ENCODE measurements around the gene CENPC. TPM values are rescaled to one million over a fixed set of nuclear protein-coding genes. Genes with fewer than 3 reads are reported as not detected.
"Not testable (repeated sequence)": the region's sequence is repeated elsewhere in the genome, so short reads cannot be mapped to it uniquely, and the experiment has no call there.

Gene CENPC
- total RNA-seq, 2 donors from 2014 or later = 22.9 to 32.3 TPM

DNA sequence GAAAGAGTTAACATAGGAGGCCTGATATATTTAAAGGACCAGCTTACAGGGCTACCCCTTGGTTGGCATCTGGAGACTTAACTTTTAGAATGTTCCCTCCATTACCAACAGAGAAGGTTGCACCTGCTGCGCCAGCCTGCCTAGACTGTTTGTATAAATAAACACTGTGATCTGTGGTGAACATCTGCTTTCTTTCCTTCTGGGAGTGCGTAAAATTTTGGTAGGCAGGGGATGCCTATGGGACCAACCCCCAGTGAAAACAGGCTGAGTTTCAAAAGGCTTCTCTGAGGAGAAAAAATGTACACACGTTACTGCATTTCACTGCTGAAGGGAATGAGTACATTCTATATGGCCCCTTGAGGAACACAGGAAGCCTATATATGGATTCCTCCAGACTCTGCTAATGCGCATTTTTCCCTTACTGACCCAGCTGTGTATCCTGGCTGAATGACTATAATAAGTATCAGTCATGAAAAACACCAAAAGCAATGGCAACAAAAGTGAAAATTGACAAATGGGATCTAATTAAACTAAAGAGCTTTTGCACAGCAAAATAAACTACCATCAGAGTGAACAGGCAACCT, 13.8 kb downstream of the CENPC start:
- Mint-ChIP-seq H3K36me3 (ENCODE audit: low read depth) (peaks cover 70% of the 10 kb centered on the region), H3K4me3 (no peak overlapping the region), H3K27me3 (ENCODE audit: insufficient read depth) (no peaks in the 10 kb centered on the region), H3K4me1 (no peaks in the 10 kb centered on the region), H3K9me3 (peaks cover 24% of the 10 kb centered on the region), H3K27ac (no peak overlapping the region)
- Histone ChIP-seq H3K27ac (ENCODE audit: low read depth, low read length) (no peak overlapping the region), H3K4me1 (ENCODE audit: control insufficient read depth, insufficient read depth, low read length) (no peaks in the 10 kb centered on the region), H3K9ac (ENCODE audit: extremely low read depth, low read length, poor library complexity, severe bottlenecking) (no peak overlapping the region), H3K36me3 (ENCODE audit: control insufficient read depth, insufficient read depth, low read length) (peaks cover 64% of the 10 kb centered on the region), H3K27me3 (ENCODE audit: control insufficient read depth, insufficient read depth, low read length, poor library complexity, severe bottlenecking) (no peaks in the 10 kb centered on the region), H3K9me3 (ENCODE audit: control insufficient read depth, low read length) (peaks cover 17% of the 10 kb centered on the region), H3K4me3 (ENCODE audit: low read length) (no peak overlapping the region)
- DNase-seq = no peak
- 91 to 96% methylated on average over 4 of the region's 4 CpGs for WGBS, 2 experiments (ENCODE audit: insufficient coverage in 1 of 2, insufficient read length in 1 of 2)
- TF ChIP-seq, protein P1, sequence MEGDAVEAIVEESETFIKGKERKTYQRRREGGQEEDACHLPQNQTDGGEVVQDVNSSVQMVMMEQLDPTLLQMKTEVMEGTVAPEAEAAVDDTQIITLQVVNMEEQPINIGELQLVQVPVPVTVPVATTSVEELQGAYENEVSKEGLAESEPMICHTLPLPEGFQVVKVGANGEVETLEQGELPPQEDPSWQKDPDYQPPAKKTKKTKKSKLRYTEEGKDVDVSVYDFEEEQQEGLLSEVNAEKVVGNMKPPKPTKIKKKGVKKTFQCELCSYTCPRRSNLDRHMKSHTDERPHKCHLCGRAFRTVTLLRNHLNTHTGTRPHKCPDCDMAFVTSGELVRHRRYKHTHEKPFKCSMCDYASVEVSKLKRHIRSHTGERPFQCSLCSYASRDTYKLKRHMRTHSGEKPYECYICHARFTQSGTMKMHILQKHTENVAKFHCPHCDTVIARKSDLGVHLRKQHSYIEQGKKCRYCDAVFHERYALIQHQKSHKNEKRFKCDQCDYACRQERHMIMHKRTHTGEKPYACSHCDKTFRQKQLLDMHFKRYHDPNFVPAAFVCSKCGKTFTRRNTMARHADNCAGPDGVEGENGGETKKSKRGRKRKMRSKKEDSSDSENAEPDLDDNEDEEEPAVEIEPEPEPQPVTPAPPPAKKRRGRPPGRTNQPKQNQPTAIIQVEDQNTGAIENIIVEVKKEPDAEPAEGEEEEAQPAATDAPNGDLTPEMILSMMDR (conservative IDR thresholded peaks at IDR 0.05) = no peak

DNA sequence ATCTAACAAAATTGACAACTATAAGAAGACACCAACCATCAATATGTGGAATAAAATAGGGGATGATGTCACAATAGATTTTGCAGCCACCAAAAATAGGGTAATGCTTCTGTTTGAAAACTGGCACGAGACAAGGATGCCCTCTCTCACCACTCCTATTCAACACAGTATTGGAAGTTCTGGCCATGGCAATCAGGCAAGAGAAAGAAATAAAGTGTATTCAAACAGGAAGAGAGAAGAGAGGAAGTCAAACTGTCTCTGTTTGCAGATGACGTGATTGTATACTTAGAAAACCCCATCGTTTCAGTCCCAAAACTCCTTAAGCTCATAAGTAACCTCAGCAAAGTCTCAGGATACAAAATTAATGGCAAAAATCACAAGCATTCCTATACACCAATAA, 21.2 kb downstream of the CENPC start:
- H3K27me3 Mint-ChIP-seq (ENCODE audit: insufficient read depth); H3K4me3 ChIP-seq (ENCODE audit: low read length); H3K27ac ChIP-seq (ENCODE audit: low read depth, low read length); H3K9ac ChIP-seq (ENCODE audit: extremely low read depth, low read length, poor library complexity, severe bottlenecking); H3K9me3 ChIP-seq (ENCODE audit: control insufficient read depth, low read length); H3K27me3 ChIP-seq (ENCODE audit: control insufficient read depth, insufficient read depth, low read length, poor library complexity, severe bottlenecking); DNase-seq; H3K9me3 Mint-ChIP-seq; H3K27ac Mint-ChIP-seq; H3K4me3 Mint-ChIP-seq; H3K4me1 Mint-ChIP-seq; H3K4me1 ChIP-seq (ENCODE audit: control insufficient read depth, insufficient read depth, low read length): not testable (repeated sequence)
- peaks cover 38% of the 10 kb centered on the region for H3K36me3 Mint-ChIP-seq (ENCODE audit: low read depth)
- 71 to 93% methylated on average over 1 to 3 of the region's 3 CpGs for WGBS, 2 experiments (ENCODE audit: insufficient coverage in 1 of 2, insufficient read length in 1 of 2)
- H3K36me3 ChIP-seq (ENCODE audit: control insufficient read depth, insufficient read depth, low read length) = peaks cover 26% of the 10 kb centered on the region

DNA sequence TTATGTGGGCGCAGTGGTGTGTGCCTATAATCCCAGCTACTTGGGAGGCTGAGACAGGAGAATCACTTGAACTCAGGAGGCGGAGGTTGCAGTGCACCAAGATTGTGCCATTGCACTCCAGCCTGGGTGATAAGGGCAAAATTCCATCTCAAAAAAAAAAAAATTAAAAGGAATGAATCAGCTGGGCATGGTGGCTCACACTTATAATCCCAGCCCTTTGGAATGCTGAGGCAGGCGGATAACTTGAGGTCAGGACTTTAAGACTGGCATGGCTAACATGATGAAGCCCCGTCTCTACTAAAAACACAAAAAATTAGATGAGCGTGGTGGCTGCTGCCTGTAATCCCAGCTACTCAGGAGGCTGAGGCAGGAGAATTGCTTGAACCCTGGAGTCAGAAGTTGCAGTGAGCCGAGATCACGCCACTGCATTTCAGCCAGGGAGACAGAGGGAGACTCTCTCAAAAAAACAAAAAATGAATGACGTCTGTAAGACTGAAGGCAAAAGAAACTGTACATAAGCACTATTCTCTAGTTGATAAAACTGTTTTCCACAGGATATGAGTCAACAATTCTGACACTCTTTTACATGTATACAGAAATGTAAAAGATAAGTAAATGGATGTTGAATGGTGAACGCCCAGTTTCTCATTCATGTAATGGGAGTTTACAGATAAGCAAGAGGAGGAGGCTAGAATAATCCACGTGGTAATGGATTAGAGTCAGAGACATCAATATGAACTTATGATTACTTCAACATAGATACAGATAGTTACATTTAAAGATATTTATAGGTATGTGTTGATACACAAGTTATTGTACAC, 22.2 kb downstream of the CENPC start:
- Histone ChIP-seq H3K27me3 (ENCODE audit: control insufficient read depth, insufficient read depth, low read length, poor library complexity, severe bottlenecking) (no peaks in the 10 kb centered on the region), H3K9me3 (ENCODE audit: control insufficient read depth, low read length) (no peaks in the 10 kb centered on the region), H3K9ac (ENCODE audit: extremely low read depth, low read length, poor library complexity, severe bottlenecking) (no peak overlapping the region), H3K4me1 (ENCODE audit: control insufficient read depth, insufficient read depth, low read length) (no peaks in the 10 kb centered on the region), H3K36me3 (ENCODE audit: control insufficient read depth, insufficient read depth, low read length) (peaks cover 28% of the 10 kb centered on the region), H3K27ac (ENCODE audit: low read depth, low read length) (no peak overlapping the region), H3K4me3 (ENCODE audit: low read length) (no peak overlapping the region)
- Mint-ChIP-seq H3K9me3 (no peaks in the 10 kb centered on the region), H3K36me3 (ENCODE audit: low read depth) (peaks cover 34% of the 10 kb centered on the region), H3K4me1 (peaks cover 4% of the 10 kb centered on the region), H3K27me3 (ENCODE audit: insufficient read depth) (no peaks in the 10 kb centered on the region), H3K4me3 (no peak overlapping the region), H3K27ac (no peak overlapping the region)
- WGBS, 2 experiments (ENCODE audit: insufficient coverage in 1 of 2, insufficient read length in 1 of 2) = 93 to 94% methylated on average over 8 to 9 of the region's 10 CpGs
- TF ChIP-seq, protein P1 (conservative IDR thresholded peaks at IDR 0.05) = no peak
- DNase-seq = no peak

Data from endodermal cell (in vitro differentiated cells).